HL-60 (cell line): ENCODE measurements around the gene LRRC17.

Source experiments
- CTCF ChIP-seq: IDR thresholded peaks from one replicate; pipeline ENCODE4 v1.5.1; 2011; ENCODE audit warnings: low read length, control low read depth, inconsistent platforms; ENCODE audit not compliant: insufficient read depth
- GABPA ChIP-seq: IDR thresholded peaks from 2 replicates; pipeline ENCODE4 v1.6.1; 2012; ENCODE audit warnings: low read depth
- POLR2AphosphoS5 ChIP-seq: IDR thresholded peaks from 2 replicates; pipeline ENCODE4 v1.6.1; 2012; ENCODE audit warnings: low read depth
- SPI1 ChIP-seq: IDR thresholded peaks from 2 replicates; pipeline ENCODE4 v1.6.1; 2012; ENCODE audit warnings: low read depth, mild to moderate bottlenecking, borderline replicate concordance
- TF ChIP-seq, protein P1 (sequence below): IDR thresholded peaks from 2 replicates; pipeline ENCODE4 v1.6.1; 2012; ENCODE audit warnings: low read depth; ENCODE audit not compliant: insufficient replicate concordance

DNA sequence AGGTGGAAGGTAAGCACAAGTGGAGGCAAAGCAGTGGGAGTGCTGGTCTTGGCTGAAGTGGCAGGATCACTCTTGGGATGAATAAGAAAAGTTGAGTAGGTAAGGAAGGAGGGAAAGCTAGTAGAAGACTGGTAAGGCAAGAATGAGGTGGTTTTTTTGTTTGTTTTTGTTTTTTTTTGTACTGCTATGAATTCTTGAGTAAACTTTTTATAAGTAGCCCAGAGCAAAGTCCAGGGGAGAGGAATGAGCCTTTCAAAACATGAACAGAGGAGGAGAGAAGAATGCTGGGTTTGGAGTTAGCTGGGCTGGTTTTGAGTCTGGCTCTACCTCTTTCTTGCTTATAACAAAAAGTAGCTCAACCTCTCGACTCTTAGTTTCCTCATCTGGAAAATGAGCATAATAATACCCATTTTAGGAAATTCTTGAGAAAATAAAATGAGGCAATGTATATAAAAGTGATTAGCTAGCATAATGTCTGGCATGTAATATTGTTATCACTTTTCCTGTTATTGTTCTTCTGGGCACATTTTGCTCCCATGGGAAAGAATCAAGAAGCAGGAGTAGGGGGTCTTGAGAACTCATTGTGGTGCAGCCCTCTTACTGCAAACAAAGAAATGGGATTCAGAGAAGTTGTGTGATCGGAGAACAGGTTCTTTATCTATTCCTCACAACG lies 24.1 kb upstream of the LRRC17 start:
- no peak for TF ChIP-seq CTCF
- no peak for TF ChIP-seq POLR2AphosphoS5
- TF ChIP-seq SPI1: no peak
- TF ChIP-seq, protein P1, sequence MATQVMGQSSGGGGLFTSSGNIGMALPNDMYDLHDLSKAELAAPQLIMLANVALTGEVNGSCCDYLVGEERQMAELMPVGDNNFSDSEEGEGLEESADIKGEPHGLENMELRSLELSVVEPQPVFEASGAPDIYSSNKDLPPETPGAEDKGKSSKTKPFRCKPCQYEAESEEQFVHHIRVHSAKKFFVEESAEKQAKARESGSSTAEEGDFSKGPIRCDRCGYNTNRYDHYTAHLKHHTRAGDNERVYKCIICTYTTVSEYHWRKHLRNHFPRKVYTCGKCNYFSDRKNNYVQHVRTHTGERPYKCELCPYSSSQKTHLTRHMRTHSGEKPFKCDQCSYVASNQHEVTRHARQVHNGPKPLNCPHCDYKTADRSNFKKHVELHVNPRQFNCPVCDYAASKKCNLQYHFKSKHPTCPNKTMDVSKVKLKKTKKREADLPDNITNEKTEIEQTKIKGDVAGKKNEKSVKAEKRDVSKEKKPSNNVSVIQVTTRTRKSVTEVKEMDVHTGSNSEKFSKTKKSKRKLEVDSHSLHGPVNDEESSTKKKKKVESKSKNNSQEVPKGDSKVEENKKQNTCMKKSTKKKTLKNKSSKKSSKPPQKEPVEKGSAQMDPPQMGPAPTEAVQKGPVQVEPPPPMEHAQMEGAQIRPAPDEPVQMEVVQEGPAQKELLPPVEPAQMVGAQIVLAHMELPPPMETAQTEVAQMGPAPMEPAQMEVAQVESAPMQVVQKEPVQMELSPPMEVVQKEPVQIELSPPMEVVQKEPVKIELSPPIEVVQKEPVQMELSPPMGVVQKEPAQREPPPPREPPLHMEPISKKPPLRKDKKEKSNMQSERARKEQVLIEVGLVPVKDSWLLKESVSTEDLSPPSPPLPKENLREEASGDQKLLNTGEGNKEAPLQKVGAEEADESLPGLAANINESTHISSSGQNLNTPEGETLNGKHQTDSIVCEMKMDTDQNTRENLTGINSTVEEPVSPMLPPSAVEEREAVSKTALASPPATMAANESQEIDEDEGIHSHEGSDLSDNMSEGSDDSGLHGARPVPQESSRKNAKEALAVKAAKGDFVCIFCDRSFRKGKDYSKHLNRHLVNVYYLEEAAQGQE: no peak
- TF ChIP-seq GABPA: no peak
